Esophagus squamous epithelium (tissue), 4 donors: ENCODE measurements around the gene FAAP100.

Experiments used
- POLR2A ChIP-seq, 4 donors: fragments of 450-650 bp; IDR thresholded peaks; one replicate each; pipeline ENCODE4 v1.6.1; 2017; ENCODE audit warnings: antibody characterized with exemption in 4 of 4, mild to moderate bottlenecking in 4 of 4, moderate library complexity in 3 of 4
- TF ChIP-seq, protein P1 (sequence below), 6 experiments: fragments of 450-650 bp in 4 of 6; fragments of 200-600 bp in 2 of 6; sonication (generic) in 2 of 6; IDR thresholded peaks; one replicate each; pipeline ENCODE4 v1.5.1; 2016 to 2019; ENCODE audit warnings: antibody characterized with exemption in 6 of 6, mild to moderate bottlenecking in 4 of 6, moderate library complexity in 4 of 6

DNA sequence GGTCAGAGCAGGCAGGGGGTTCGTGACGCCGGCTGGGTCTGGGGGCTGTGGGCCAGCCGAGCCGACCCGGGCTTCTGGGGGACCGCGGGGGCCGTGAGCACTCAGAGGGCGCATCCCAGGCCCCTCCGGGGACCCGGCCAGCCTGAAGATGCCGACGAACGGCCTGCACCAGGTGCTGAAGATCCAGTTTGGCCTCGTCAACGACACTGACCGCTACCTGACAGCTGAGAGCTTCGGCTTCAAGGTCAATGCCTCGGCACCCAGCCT lies 23.8 kb downstream of the FAAP100 start:
- TF ChIP-seq, protein P1, sequence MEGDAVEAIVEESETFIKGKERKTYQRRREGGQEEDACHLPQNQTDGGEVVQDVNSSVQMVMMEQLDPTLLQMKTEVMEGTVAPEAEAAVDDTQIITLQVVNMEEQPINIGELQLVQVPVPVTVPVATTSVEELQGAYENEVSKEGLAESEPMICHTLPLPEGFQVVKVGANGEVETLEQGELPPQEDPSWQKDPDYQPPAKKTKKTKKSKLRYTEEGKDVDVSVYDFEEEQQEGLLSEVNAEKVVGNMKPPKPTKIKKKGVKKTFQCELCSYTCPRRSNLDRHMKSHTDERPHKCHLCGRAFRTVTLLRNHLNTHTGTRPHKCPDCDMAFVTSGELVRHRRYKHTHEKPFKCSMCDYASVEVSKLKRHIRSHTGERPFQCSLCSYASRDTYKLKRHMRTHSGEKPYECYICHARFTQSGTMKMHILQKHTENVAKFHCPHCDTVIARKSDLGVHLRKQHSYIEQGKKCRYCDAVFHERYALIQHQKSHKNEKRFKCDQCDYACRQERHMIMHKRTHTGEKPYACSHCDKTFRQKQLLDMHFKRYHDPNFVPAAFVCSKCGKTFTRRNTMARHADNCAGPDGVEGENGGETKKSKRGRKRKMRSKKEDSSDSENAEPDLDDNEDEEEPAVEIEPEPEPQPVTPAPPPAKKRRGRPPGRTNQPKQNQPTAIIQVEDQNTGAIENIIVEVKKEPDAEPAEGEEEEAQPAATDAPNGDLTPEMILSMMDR (IDR thresholded peaks at IDR 0.05), result no peak
- no peak for TF ChIP-seq POLR2A (IDR thresholded peaks at IDR 0.05)
